Measurements from ENCODE around the gene MRPL39.
A peak's percentile ranks its signal among the peaks of the same experiment; 100 is the strongest.

The MRPL39 gene

GRCh38 chr21:25565272-25566211 is 41.7 kb downstream of the MRPL39 start:
- in situ Hi-C loops (cut with HindIII; ENCODE audit: low sequenced_read_pairs): no loop called here
- no peak for TF ChIP-seq CTCF (IDR thresholded peaks at IDR 0.05; ENCODE audit: low read depth, low read length, missing control alignments)
- DNase-seq (ENCODE audit: low read depth): no peak
- no peak overlapping the region for H3K4me3 ChIP-seq (ENCODE audit: low read depth, low read length)

- in situ Hi-C loops (cut with HindIII; ENCODE audit: low sequenced_read_pairs): no loop called here
- no peak for DNase-seq (ENCODE audit: low read depth)
- no peak for TF ChIP-seq CTCF (IDR thresholded peaks at IDR 0.05; ENCODE audit: low read depth, low read length, missing control alignments)
- no peak overlapping the region for H3K4me3 ChIP-seq (ENCODE audit: low read depth, low read length)
Observed at GRCh38 chr21:25564349-25564948, 42.8 kb downstream of the MRPL39 start.

GRCh38 chr21:25563361-25564116 is 43.7 kb downstream of the MRPL39 start:
- in situ Hi-C loops (cut with HindIII; ENCODE audit: low sequenced_read_pairs): no loop called here
- no peak for TF ChIP-seq CTCF (IDR thresholded peaks at IDR 0.05; ENCODE audit: low read depth, low read length, missing control alignments)
- H3K4me3 ChIP-seq (ENCODE audit: low read depth, low read length): peak overlapping the region; percentile 59
- DNase-seq (ENCODE audit: low read depth): no peak

GRCh38 chr21:25562660-25563059 is 44.6 kb downstream of the MRPL39 start:
- no peak for TF ChIP-seq CTCF (IDR thresholded peaks at IDR 0.05; ENCODE audit: low read depth, low read length, missing control alignments)
- in situ Hi-C loops (cut with HindIII; ENCODE audit: low sequenced_read_pairs): no loop called here
- no peak for DNase-seq (ENCODE audit: low read depth)
- H3K4me3 ChIP-seq (ENCODE audit: low read depth, low read length): peak overlapping the region; percentile 59

GRCh38 chr21:25561668-25562641 is 45.3 kb downstream of the MRPL39 start:
- peak; percentile 49 for DNase-seq (ENCODE audit: low read depth)
- in situ Hi-C loops (cut with HindIII; ENCODE audit: low sequenced_read_pairs): no loop called here
- peak overlapping the region; percentile 59 for H3K4me3 ChIP-seq (ENCODE audit: low read depth, low read length)
- peak; percentile 44 for TF ChIP-seq CTCF (IDR thresholded peaks at IDR 0.05; ENCODE audit: low read depth, low read length, missing control alignments)
